Islet of Langerhans (tissue), 1 donor: ENCODE results near the gene DDX20.
"Not testable (repeated sequence)": the region's sequence is repeated elsewhere in the genome, so short reads cannot be mapped to it uniquely, and the experiment has no call there.

Experiments
- FAIRE-seq: peaks from one replicate; lab custom pipeline; 2011; peaks lifted over from hg19 to GRCh38; lab: Jason Lieb, UNC

Gene DDX20

GRCh38 chr1:111733183-111733991, 22.3 kb upstream of the DDX20 start:
- FAIRE-seq: no peak

GRCh38 chr1:111733992-111734341, 21.7 kb upstream of the DDX20 start:
- FAIRE-seq: no peak

- FAIRE-seq: no peak
These were observed 21.3 kb upstream of the DDX20 start for GRCh38 chr1:111734426-111734825.

GRCh38 chr1:111734856-111735255, 20.8 kb upstream of the DDX20 start:
- no peak for FAIRE-seq

- FAIRE-seq: no peak
These were observed 20.4 kb upstream of the DDX20 start for GRCh38 chr1:111735321-111735720.

- no peak for FAIRE-seq
These were observed 19.7 kb upstream of the DDX20 start for GRCh38 chr1:111735858-111736544.

GRCh38 chr1:111736548-111737215, 19.0 kb upstream of the DDX20 start:
- FAIRE-seq: no peak

GRCh38 chr1:111737216-111738132, 18.2 kb upstream of the DDX20 start:
- no peak for FAIRE-seq

- FAIRE-seq: no peak
These were observed 17.6 kb upstream of the DDX20 start for GRCh38 chr1:111738133-111738435.

GRCh38 chr1:111738436-111739193, 17.1 kb upstream of the DDX20 start:
- FAIRE-seq: no peak

GRCh38 chr1:111739194-111739924, 16.3 kb upstream of the DDX20 start, which contains the start of gene INKA2:
INKA2 (minus strand) TSS chr1:111739395; CDS start chr1:111739242, 153 bp downstream.
- FAIRE-seq: no peak

- no peak for FAIRE-seq
These were observed 15.6 kb upstream of the DDX20 start for GRCh38 chr1:111739925-111740765.

GRCh38 chr1:111742292-111742691, 13.4 kb upstream of the DDX20 start:
- FAIRE-seq: not testable (repeated sequence)

- FAIRE-seq: no peak
These were observed 12.7 kb upstream of the DDX20 start for GRCh38 chr1:111742938-111743549.

GRCh38 chr1:111743679-111744101, 12.0 kb upstream of the DDX20 start:
- no peak for FAIRE-seq

- FAIRE-seq: no peak
These were observed 9.8 kb upstream of the DDX20 start for GRCh38 chr1:111745675-111746613.

- FAIRE-seq: no peak
These were observed 9.1 kb upstream of the DDX20 start for GRCh38 chr1:111746614-111746999.

- FAIRE-seq: no peak
These were observed 8.4 kb upstream of the DDX20 start for GRCh38 chr1:111747282-111747734.
